Dendritic cell treated with granulocyte-macrophage colony-stimulating factor and Interleukin-4, amounts not matched to agents 40 ng/mL and 50 ng/mL, for 4 days (primary cell): ENCODE measurements around the gene ZFR2.
"Not testable (repeated sequence)": the region's sequence is repeated elsewhere in the genome, so short reads cannot be mapped to it uniquely, and the experiment has no call there.

Source experiments
- H3K27ac Mint-ChIP-seq: one replicate; pipeline ENCODE4 v1.8.0; 2022; ENCODE audit warnings: mild to moderate bottlenecking, mixed read lengths
- H3K27me3 Mint-ChIP-seq: one replicate; pipeline ENCODE4 v1.8.0; 2022; ENCODE audit warnings: mild to moderate bottlenecking, mixed read lengths
- H3K36me3 Mint-ChIP-seq: one replicate; pipeline ENCODE4 v1.8.0; 2022; ENCODE audit warnings: low read depth, mixed read lengths
- H3K4me1 Mint-ChIP-seq: one replicate; pipeline ENCODE4 v1.8.0; 2022; ENCODE audit warnings: low read depth, mixed read lengths
- H3K4me3 Mint-ChIP-seq: one replicate; pipeline ENCODE4 v1.8.0; 2022; ENCODE audit warnings: mild to moderate bottlenecking, moderate library complexity, mixed read lengths
- H3K9me3 Mint-ChIP-seq: one replicate; pipeline ENCODE4 v1.8.0; 2022; ENCODE audit warnings: mixed read lengths
- intact Hi-C: fragments of 100-400 bp; cut with micrococcal nuclease; formaldehyde crosslinking; loops from one replicate; pipeline ENCODE4 v1.15.0; 2022

The ZFR2 gene

DNA sequence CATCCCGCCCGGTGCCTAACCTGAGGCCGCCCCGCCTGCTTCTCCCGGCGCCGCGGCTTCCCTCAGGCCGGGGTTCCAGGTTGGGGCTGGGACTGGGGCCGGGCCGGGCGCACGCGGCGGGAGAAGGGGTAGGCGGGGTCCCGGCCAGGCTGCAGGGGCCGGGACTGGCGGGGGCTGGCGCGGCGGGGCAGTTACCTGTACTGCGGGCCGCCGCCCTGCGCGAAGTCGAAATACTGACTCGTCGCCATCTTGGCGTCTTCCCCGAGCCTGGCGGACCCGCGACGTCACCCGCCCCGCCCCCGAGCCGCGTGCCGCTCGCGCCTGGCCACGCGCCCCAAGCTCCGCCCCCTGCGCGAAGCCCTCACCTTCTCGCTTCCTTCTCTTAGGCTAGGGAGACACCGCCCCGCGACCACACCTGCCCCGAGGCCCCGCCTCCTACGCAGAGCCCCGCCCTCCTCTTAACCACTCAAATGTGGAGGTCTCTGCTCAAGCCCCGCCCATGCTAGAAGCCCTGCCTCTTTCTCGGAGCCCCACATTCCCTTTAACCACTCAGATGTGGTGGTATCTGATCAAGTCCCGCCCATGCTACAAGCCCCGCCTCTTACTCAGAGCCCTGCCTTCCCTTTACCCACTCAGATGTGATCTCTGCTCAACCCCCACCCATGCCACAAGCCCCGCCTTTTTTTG is at the start of gene ZFR2:
Gene ZFR2 (minus strand): TSS at position 269 of the 687 bp plus-strand sequence. CDS start 21 bp downstream, at position 248.
- no peak within 1 kb of the TSS for H3K27ac Mint-ChIP-seq
- peaks cover 11% of the 10 kb centered on the region for H3K9me3 Mint-ChIP-seq
- intact Hi-C loops = no loop called here
- H3K4me3 Mint-ChIP-seq = no peak within 1 kb of the TSS
- H3K36me3 Mint-ChIP-seq = peaks cover 8% of the 10 kb centered on the region
- H3K4me1 Mint-ChIP-seq = peaks cover 6% of the 10 kb centered on the region
- peaks cover 54% of the 10 kb centered on the region for H3K27me3 Mint-ChIP-seq

DNA sequence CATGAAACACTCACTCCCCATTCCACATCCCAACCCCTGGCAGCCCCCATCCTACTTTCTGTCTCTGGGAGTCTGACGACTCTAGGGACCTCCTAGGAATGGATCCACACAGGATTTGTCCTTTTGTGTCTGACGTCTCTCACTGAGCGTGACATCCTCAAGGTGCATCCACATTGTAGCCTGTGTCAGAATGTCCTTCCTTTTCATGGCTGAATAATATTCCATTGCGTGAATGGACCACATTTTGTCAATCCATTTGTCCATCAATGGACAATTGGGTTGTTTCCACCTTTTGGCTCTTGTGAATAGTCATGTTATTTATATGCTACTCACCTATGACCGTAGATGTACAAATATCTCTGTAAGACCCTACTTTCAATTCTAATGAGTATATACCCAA is 47.2 kb upstream of the ZFR2 start:
- H3K27ac Mint-ChIP-seq = no peak overlapping the region
- H3K4me3 Mint-ChIP-seq = no peak overlapping the region
- intact Hi-C loops = no loop called here
- H3K27me3 Mint-ChIP-seq = peaks cover 7% of the 10 kb centered on the region
- H3K9me3 Mint-ChIP-seq = no peaks in the 10 kb centered on the region
- H3K36me3 Mint-ChIP-seq = no peaks in the 10 kb centered on the region
- no peaks in the 10 kb centered on the region for H3K4me1 Mint-ChIP-seq

DNA sequence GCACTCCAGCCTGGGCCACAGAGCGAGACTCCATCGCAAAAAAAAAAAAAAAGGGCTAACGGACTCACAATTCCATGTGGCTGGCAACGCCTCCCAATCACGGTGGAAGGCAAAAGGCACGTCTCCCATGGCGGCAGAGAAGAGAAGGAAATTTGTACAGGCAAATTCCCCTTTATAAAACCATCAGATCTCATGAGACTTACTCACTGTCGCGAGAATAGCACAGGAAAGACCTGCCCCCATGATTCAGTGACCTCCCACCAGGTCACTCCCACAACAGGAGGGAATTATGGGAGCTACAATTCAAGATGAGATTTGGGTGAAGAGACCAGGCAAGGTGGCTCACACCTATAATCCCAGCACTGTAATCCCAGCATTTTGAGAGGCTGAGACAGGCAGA is 45.4 kb upstream of the ZFR2 start:
- Mint-ChIP-seq H3K36me3 (no peaks in the 10 kb centered on the region), H3K4me3 (no peak overlapping the region), H3K27me3 (peaks cover 7% of the 10 kb centered on the region), H3K27ac (no peak overlapping the region), H3K4me1 (no peaks in the 10 kb centered on the region), H3K9me3 (peaks cover 9% of the 10 kb centered on the region)
- intact Hi-C loops = no loop called here

DNA sequence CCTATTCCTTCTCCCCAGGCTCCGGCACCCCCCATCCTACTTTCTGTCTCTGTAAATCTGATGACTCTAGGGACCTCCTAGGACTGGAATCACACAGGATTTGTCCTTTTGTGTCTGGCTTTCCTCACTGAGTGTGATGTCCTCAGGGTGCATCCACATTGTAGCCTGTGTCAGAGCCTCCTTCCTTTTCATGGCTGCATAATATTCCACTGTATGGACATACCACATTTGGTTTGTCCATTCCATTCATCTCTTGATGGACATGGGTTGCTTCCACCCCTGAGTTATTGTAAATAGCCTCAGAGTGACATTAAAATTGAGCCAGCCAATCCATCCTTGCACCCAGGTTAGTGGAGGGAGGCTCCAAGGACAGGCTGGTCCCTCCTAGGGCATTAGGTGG is 41.3 kb upstream of the ZFR2 start:
- intact Hi-C loops = no loop called here
- peaks cover 9% of the 10 kb centered on the region for H3K9me3 Mint-ChIP-seq
- H3K4me3 Mint-ChIP-seq = no peak overlapping the region
- H3K4me1 Mint-ChIP-seq = no peaks in the 10 kb centered on the region
- peaks cover 9% of the 10 kb centered on the region for H3K27me3 Mint-ChIP-seq
- no peaks in the 10 kb centered on the region for H3K36me3 Mint-ChIP-seq
- no peak overlapping the region for H3K27ac Mint-ChIP-seq

DNA sequence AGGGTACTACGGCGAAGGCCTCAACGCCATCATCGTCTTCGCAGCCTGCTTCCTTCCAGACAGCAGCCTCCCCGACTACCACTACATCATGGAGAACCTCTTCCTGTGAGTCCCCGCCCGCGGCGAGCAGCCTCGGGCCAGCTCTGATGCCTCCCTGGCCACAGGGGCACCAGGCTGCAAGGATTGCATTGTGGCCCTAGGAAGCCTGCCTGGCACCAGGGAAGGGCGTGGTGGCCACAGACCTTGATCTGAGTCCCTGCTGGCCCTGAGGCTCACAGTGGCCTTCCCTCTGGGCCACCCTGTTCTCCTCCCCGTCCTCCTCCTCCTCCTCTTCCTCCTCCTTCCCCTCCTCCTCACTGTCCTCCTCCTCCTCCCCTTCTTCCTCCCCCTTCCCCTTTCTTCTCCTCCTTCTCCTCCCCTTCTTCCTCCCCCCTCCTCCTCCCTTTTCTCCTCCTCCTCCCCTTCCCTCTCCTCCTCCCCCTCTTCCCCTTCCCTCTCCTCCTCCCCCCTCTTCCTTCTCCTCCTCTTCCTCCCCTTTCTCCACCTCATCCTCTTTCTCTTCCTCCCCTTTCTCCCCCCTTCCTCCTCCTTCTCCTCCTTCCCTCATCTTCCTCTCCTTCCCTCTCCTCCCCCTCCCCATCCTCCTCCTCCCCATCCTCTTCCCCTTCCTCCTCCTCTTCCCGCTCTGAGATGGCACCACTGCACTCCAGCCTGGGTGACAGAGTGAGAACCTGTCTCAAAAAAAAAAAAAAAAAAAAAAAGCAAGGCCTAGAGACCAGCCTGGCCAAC is 39.6 kb upstream of the ZFR2 start:
- H3K27ac Mint-ChIP-seq = no peak overlapping the region

DNA sequence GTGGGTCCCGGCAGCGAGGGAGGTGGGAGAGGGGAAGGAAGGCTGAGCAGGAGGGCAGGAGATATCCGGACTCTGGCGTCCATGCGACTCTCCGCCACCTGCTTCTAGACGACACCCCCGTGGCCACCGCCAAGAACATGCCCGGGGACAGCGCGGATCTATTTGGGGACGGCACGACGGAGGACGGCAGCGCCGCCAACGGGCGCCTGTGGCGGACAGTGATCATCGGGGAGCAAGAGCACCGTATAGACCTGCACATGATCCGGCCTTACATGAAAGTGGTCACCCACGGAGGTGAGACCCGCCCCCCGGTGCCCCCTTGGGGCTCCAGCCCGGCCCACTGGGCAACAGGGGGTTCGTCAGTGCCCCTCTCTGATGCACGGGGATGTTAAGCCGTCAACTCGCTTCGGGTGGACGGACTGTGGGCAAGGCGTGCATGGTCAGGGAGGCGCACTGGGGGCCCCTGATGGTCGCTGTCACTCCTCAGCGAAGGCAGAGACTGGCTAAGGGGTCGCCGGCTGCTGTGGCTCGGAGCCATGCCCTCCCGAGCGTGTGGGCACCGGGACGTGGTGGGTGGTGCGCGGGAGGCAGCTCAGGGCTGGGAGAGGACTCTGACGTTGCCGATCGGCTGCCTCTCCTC is 38.9 kb upstream of the ZFR2 start:
- H3K4me3 Mint-ChIP-seq = no peak overlapping the region
- H3K27ac Mint-ChIP-seq = no peak overlapping the region
- peaks cover 9% of the 10 kb centered on the region for H3K9me3 Mint-ChIP-seq
- intact Hi-C loops = no loop called here
- H3K36me3 Mint-ChIP-seq = no peaks in the 10 kb centered on the region
- H3K27me3 Mint-ChIP-seq = peaks cover 9% of the 10 kb centered on the region
- no peaks in the 10 kb centered on the region for H3K4me1 Mint-ChIP-seq

More for the DNA sequence above, 39.6 kb upstream of the ZFR2 start:
- no peak overlapping the region for H3K4me3 Mint-ChIP-seq
- intact Hi-C loops = no loop called here
- peaks cover 9% of the 10 kb centered on the region for H3K27me3 Mint-ChIP-seq
- H3K4me1 Mint-ChIP-seq = no peaks in the 10 kb centered on the region
- H3K9me3 Mint-ChIP-seq = peaks cover 9% of the 10 kb centered on the region
- no peaks in the 10 kb centered on the region for H3K36me3 Mint-ChIP-seq

DNA sequence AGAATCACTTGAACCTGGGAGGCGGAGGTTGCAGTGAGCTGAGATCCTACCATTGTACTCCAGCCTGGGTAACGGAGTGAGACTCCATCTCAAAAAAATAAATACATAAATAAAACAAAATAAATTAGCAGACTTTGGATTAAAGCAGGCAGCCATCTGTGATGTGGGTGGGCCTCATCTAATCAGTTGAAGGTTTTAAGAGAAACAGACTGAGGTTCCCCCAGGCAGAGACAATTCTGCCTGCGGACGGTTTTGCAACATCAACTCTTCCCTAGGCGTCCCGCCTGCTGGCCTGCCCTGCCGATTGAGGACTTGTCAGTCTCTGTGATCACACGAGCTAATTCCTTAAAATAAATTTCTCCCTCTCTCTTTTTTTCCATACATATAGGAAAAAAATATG is 35.4 kb upstream of the ZFR2 start:
- no peaks in the 10 kb centered on the region for H3K9me3 Mint-ChIP-seq
- no peak overlapping the region for H3K4me3 Mint-ChIP-seq
- peaks cover 7% of the 10 kb centered on the region for H3K27me3 Mint-ChIP-seq
- H3K36me3 Mint-ChIP-seq = no peaks in the 10 kb centered on the region
- no peaks in the 10 kb centered on the region for H3K4me1 Mint-ChIP-seq
- no peak overlapping the region for H3K27ac Mint-ChIP-seq
- intact Hi-C loops = no loop called here

DNA sequence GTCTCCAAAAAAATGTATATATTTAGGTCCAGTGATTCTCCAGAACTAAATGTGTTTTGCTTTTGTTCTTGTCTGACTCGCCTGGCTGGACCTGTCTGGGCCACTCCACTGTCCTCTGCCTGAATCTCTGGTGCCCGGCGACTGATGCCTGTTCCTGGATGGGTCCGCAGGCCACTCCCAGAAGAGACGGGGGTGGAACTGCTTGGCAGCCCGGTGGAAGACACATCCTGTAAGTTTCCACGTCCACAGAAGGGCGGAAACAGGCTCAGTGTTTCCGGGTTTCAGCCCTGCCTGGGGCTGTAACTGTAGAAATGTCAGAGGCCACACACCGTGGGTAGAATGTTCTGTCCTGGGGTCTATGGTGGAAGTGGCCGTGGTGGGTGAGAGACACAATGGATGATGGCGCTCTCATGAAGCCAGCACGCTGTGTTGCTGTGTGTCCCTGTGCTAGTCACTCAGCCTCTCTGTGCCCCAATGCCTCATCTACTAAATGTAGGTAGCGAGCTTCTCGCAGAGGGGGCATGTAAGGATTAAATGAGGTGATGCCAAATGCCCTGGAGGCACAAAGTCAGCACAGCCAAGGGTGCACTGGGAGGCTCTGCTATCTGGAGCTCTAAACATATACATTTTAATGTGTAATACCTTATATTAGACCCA is 33.6 kb upstream of the ZFR2 start:
- Mint-ChIP-seq H3K36me3 (no peaks in the 10 kb centered on the region), H3K27me3 (peaks cover 5% of the 10 kb centered on the region), H3K27ac (no peak overlapping the region), H3K9me3 (no peaks in the 10 kb centered on the region), H3K4me3 (no peak overlapping the region), H3K4me1 (no peaks in the 10 kb centered on the region)
- intact Hi-C loops = no loop called here

DNA sequence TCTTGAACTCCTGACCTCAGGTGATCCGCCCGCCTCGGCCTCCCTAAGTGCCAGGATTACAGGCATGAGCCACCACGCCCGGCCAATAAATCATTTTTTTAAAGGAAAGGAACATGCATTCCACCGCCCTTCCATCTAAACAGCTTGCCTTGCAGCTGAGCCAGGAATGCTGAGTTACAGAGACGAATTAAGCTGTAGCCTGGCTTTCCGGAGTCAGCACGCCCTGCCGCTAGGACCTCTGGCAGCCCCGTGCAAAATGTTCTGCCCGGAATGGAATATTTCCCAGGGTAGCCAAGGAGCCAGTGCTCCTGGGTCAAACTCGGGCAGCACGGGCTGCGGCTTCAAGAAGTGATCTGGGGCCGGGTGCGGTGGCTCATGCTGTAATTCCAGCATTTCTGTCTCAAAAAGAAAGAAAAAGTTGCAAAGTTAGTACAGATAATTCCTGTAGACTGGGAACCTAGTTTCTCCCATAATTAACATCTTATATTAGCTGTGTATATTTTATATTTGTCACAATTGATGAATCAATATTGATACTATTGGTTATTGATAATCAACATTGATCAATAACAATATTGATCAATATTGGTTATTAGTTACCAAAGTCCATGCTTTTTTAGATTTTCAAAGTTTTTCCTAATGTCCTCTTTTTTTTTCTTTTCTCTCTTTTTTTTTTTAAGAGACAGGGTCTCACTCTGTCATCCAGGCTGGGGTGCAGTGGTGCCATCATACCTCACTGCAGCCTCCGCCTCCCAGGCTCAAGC is 30.9 kb upstream of the ZFR2 start:
- Mint-ChIP-seq H3K27me3 (peaks cover 1% of the 10 kb centered on the region), H3K36me3 (no peaks in the 10 kb centered on the region), H3K4me1 (no peaks in the 10 kb centered on the region), H3K4me3 (no peak overlapping the region), H3K27ac (no peak overlapping the region), H3K9me3 (no peaks in the 10 kb centered on the region)
- intact Hi-C loops = no loop called here

DNA sequence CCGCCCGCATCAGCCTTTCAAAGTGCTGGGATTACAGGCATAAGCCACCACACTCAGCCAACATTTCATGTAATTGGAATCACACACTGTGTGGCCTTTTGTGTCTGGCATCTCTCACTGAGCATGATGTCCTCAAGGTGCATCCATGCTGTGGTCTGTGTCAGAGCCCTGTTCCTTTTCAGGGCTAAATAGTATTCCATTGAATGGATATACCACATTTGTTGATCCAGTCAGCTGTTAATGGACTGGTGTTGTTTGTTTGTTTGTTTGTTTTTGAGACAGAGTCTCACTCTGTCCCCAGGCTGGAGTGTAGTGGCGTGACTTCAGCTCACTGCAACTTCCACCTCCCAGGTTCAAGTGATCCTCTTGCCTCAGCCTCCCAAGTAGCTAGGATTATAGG is 29.6 kb upstream of the ZFR2 start:
- Mint-ChIP-seq H3K4me3 (no peak overlapping the region), H3K36me3 (no peaks in the 10 kb centered on the region), H3K27me3 (peaks cover 1% of the 10 kb centered on the region), H3K9me3 (no peaks in the 10 kb centered on the region), H3K27ac (no peak overlapping the region), H3K4me1 (no peaks in the 10 kb centered on the region)
- intact Hi-C loops = no loop called here

DNA sequence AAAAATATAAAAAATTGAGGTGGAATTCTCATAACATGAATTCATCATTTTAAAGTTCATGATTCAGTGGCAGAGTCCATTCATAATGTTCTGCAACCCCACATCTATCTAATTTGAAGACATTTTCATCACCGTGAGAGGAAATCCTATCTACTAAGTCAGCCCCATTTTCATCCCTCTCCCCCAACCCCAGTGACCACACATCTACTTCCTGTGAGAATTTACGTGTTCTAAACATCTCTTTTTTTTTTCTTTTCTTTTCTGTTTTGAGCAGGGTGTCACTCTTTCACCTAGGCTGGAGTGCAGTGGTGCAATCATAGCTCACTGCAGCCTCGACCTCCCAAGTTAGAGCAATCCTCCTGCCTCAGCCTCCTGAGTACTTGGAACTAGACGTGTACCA is 29.1 kb upstream of the ZFR2 start:
- intact Hi-C loops = no loop called here
- H3K4me1 Mint-ChIP-seq = no peaks in the 10 kb centered on the region
- H3K36me3 Mint-ChIP-seq = no peaks in the 10 kb centered on the region
- no peak overlapping the region for H3K4me3 Mint-ChIP-seq
- peaks cover 1% of the 10 kb centered on the region for H3K27me3 Mint-ChIP-seq
- H3K9me3 Mint-ChIP-seq = no peaks in the 10 kb centered on the region
- H3K27ac Mint-ChIP-seq = no peak overlapping the region

DNA sequence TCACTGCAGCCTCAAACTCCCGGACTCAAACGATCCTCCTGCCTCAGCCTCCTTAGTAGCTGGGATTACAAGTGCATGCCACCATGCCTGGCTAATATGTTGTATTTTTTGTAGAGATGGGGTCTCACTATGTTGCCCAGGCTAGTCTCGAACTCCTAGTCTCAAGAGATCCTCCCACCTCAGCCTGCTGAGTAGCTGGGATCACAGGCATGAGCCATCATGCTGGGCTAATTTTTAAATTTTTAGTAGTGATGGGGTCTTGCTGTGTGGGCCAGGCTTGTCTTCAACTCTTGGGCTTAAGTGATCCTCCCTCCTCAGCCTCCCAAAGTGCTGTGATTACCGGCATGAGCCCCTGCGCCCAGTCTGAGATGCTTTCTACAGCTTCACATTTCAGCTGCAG is 26.9 kb upstream of the ZFR2 start:
- Mint-ChIP-seq H3K4me3 (no peak overlapping the region), H3K27ac (no peak overlapping the region), H3K9me3 (no peaks in the 10 kb centered on the region), H3K4me1 (no peaks in the 10 kb centered on the region), H3K36me3 (no peaks in the 10 kb centered on the region), H3K27me3 (peaks cover 1% of the 10 kb centered on the region)
- intact Hi-C loops = no loop called here

DNA sequence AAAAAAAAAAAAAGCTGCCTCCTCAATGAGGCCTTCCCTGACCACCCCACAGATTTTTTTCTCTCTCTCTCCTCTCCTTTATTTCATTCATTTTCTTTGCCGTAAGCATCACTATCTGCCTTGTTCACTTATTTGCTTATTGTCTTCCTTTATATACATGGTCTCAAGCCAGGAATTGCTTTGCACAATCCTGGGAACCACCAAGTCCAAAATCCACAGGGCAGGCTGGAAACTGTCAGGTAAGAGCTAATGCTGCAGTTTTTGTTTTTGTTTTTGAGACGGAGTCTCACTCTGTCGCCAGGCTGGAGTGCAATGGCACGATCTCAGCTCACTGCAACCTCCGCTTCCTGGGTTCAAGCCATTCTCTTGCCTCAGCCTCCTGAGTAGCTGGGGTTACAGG is 26.1 kb upstream of the ZFR2 start:
- H3K4me1 Mint-ChIP-seq, intact Hi-C loops, H3K27ac Mint-ChIP-seq, H3K9me3 Mint-ChIP-seq, H3K27me3 Mint-ChIP-seq, H3K4me3 Mint-ChIP-seq, H3K36me3 Mint-ChIP-seq: not testable (repeated sequence)
